M059J (cell line): Measurements from ENCODE around the gene GTPBP4. TPM values are rescaled to one million over a fixed set of nuclear protein-coding genes. Genes with fewer than 3 reads are reported as not detected.
"Not testable (repeated sequence)": the region's sequence is repeated elsewhere in the genome, so short reads cannot be mapped to it uniquely, and the experiment has no call there.

ENCODE experiments used
- DNase-seq: peaks from one replicate; pipeline ENCODE4 v3.0.0-alpha.2; 2012; ENCODE audit warnings: low read depth
- total RNA-seq: library from RNA; depleted of rRNA; stranded (reverse); fragments of >200 nt; shearing (Covaris generic); gene quantifications from 2 replicates; pipeline ENCODE4 v1.2.3, GENCODE V29; 2014

GTPBP4 gene
- total RNA-seq, 1 experiment from 2014 or later: 20.7 TPM

DNA sequence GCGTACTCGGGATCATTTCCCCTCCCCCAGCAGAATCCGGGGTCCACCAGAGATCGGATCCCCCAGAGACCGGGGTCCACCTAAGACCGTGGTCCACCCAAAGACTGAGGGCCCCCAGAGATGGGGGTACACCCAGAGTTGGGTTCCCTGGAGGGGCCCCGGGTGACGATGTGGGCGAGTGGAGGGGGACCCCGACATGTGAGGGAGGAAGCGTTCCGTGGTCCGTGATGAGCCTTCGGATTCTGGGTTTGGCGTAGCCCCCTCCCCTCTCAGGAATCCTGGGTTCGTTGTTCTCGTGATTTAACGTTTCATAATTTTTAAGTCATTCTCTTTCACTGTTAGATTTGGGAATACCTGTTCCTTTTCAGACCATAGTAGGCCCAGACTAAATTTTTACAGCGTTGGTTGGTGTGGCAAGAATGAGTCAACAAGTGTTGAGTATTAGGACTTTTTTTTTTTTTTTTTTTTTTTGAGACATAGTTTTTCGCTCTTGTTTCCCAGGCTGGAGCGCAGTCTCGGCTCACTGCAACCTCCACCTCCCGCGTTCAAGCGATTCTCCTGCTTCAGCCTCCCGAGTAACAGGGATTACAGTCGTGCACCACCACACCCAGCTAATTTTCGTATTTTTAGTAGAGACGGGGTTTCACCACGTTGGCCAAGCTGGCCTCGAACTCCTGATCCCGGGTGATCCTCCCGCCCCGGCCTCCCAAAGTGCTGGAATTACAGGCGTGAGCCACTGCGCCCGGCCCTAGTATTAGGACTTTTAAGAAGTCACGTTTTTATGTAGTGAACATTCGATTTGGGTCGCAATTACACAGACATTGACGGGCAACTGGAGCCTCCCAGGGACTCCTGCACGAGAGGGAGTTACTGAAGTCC lies 672 bp downstream of the GTPBP4 start:
- DNase-seq: peak; percentile 3

DNA sequence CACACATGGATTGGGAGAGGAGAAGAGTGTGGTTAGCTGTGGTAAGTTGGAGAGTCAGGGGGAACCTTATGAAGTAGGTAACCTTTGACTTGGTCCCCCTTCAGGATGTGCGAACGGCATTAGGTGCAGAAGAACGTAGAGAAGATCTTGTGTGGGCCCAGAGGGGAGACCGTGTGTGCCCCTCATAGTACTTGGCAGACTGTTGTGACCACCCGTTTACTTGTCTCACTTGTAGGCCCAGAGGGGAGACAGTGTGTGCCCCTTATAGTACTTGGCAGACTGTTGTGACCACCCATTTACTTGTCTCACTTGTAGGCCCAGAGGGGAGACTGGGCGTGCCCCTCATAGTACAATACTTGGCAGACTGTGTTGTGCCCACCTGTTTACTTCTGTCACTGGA lies 2.6 kb downstream of the GTPBP4 start:
- DNase-seq: no peak

DNA sequence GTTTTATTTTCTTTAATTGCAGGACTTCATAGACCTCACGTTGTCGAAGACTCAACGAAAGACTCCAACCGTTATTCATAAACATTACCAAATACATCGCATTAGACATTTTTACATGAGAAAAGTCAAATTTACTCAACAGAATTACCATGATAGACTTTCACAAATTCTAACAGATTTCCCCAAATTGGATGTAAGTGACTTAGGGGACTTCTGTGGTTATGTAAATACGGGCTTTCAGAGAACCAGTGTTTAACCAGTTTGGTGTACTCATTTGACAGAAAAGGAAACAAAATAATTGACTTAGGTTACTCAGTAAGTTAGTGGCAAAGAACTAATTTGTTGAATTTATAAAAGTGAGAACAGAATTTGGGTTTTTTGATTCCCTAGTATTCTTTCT lies 4.2 kb downstream of the GTPBP4 start:
- no peak for DNase-seq

DNA sequence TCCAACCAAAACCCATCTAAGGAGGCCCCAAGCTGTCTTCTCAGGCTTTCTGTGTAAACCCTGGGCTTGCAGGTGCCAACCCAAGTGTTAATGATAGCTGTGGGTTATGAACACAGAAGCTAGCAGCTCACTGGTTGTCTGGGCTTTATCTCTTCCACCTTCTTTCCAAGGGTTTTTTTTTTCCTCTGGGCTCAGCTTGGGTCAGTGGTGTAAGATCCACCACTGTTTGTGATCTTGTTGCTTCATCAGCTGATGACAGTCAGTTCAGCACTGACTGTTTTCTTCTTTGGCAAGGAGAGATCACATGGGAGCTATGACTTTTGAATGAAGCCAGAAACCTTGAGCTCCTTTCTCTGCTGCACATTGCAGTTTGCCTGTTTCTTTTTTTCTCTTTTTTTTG lies 4.6 kb downstream of the GTPBP4 start:
- DNase-seq: no peak

DNA sequence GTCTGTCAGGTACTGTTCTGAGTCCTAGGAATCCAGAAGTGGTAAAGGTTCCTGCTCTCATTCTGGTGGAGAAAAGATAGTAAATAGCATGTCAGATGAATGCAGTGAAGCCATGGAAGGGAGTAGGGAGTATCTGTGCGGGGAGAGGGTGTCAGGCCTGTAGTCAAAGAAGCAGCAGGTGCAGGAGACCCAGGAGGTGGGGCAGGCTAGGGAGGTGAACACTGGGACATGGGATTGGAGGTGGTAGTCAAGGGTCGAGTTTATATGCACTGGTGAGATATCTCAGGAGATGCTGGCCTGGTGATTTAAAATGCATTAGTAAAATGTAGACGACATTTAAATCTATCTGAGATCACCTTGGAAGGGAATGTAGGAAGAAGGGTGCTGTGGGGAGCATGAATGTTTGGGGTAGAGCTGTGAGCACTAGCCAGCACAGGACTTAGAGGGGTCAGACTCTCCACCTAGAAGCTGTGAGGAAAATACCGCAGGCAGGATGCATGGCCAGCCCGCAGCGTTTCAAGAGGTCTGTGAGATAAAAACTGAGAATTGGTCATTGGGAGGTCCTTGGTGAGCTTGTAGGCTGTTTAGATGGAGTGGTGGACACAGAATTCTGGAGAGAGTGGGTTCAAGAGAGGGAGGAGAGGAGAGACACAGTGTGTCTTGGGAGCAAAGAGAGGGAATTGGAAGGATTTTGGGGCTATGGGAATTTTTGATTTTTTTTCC lies 6.8 kb downstream of the GTPBP4 start:
- DNase-seq: no peak

DNA sequence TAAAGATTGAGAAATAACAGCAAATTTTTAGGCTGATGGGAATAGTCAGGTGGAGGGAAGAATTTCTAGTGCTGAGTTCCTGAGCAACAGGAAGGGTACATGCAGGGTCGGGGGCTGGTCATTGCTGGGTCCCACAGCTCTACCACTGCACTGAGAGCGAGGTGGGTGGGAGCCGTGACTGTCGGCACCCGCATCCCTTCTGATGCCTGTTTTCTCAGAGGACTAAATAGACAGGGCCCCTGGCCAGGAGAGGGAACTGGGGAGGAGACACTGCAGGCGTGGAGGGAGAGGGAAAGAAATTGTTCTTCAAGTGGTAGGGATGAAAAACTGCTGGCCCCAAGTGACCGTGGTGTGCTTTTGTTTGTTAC lies 7.3 kb downstream of the GTPBP4 start:
- no peak for DNase-seq

DNA sequence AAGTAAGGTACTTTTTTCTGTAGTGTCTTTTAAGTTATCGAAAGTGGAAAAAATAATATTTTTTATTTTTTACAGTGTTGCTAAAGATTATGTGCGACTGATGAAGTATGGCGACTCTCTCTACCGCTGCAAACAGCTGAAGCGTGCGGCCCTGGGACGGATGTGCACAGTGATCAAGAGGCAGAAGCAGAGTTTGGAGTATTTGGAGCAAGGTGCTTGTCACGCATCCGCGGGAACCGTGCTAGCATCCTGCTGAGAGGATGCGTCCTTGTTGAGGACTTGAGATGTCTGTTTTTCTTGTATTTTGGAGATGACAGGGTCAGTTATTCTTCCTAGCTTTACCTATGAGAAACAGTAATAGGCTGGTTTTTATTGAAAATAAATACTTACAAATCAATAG lies 7.8 kb downstream of the GTPBP4 start:
- DNase-seq: no peak

DNA sequence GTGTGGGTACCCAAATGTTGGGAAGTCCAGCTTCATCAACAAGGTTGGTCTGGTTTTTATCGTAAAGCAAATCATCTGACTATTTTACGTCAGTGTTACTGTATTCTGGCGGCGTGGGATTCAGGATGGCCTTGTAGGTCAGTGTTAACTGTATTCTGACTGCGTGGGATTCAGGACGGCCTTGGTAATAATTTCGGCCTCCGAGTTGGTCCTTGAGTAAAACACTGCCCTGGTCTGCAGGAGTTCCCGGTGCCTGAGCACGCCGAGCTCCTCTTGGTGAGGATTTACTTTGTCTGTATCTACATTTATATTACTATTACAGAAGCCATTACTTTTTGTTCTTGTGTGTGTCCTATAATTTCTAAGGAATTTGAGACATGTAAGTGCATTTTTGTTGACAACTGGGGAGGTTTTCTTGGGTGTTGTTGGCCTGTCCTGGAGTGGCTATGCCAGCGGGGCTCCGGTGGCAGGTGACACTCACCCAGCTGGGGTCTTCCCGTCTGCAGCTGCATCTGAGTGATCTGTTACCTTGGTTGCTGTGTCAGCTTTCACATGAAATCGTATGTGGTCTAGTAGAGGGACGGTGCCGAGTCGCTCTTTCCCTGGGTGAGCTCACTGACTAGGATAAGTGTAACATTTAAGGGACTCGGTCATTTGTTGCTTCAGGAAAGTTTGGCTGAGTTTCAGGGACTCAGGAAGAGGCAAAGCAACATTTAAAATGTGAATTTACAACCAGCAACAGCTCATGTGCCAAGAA lies 9.2 kb downstream of the GTPBP4 start:
- DNase-seq: no peak

DNA sequence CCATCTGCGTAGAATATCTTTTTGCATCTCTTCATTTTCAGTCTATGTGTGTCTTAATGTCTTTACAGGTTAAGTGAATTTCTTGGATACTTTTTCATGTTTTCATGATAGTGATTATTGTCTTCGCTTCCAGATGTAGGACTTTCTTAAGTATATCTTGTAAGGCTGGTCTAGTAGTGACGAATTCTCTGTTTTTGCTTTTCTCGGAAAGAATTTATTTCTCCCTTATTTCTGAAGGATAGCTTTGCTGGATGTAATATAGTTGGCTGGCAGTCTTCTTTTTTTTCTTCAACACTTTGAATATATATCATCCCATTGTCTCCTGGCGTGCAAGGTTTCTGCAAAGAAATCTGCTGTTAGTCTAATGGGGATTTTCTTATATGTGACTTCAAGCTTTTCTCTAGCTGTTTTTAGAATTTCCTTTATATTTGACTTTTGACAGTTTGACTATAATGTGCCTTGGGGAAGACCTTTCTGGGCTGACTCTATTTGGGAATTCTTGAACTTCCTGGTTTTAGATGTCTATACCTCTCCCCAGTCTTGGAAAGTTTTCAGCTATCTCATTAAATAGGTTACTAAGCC lies 14.3 kb downstream of the GTPBP4 start:
- DNase-seq: no peak

DNA sequence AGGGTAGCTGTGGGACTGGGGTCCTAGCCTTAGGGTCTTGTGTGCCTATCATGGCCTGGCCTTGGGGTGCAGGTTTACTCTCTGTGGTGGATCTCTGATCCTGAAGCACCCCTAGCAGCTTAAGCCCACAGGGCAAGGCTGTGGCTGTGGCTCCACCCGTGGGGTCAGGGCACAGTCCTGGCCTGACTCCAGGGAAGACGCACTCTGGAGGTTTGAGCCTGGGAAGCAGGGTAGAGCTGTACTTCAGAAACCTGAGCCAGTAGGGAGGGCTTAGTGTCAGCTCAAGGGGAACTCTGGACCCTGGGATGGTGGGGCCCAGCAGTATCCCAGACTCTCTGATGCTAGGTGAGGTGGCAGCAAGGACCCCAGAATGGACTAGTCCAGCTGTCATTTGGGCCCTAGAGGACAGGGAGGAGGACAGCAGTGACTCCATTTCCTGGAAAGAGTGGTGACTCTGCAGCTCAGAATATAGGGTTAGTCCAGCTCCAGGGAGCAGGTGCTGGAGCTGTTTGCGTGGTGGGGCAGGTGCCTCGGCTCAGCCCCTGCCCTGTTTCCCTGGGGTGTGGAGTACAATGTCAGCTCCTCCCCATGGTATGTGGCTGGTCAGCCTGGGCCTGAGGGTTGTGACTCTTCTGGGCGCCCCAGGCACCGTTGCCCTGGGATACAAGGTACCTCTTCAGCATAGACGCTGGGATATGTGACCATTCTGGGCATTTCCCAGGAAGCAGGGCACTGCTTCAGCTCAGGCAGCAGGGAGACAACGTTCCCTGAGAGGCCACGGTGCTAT lies 15.8 kb downstream of the GTPBP4 start:
- DNase-seq: no peak

DNA sequence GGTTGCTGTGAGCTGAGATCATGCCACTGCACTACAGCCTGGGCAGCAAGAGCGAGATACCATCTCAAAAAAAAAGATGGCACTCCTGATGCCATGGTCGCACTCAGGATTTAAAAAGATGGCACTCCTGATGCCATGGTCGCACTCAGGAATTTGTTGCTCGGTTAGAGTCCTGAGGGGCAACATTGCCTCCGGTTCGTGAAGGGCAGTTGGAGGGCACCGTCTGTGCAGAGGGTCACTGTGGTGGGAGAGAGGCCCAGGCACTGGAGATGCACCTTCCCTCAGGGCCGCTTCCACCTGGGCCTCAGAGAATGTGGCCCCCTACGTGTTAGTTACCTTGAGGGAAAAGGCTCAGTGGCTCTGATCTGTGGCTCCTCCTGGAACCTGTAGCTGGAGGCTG lies 18.3 kb downstream of the GTPBP4 start:
- DNase-seq: no peak

DNA sequence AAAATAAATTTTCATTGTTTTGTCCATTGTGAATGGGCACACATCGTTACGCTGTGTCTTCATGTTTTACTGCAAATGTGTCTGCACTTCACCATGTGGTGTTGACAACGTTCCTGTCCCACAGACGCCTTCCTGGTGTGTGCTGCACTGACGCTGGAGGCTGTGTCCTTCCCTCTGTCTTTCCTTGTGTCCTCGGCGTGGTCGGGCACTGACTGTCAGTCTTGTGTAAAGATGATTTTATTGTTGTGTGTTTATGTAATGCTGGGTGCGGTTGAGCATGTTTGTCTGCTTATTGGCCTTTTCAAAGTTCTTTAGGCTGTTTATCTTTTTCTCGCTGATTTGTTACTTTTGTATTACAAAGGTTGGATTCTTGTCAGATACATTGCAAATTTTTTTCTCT lies 19.3 kb downstream of the GTPBP4 start:
- DNase-seq: no peak

DNA sequence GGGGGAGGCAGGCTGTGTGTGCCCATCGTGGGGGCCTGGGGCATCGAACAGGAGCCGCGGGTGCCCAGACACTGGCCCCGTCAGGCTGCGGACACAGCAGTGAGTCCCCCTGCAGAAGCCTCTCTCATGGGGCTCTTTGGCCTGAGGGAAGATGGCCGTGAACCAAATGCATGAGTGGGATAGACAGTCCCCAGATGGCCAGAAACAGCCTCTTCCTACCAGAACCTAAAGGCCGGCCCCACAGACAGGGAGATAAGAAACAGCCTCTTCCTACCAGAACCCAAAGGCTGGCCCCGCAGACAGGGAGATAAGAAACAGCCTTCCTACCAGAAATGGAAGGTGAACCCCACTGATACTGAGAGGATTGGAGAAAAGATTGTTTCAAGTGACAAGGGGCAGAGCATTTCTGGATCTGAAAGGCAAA lies 20.8 kb downstream of the GTPBP4 start:
- no peak for DNase-seq

DNA sequence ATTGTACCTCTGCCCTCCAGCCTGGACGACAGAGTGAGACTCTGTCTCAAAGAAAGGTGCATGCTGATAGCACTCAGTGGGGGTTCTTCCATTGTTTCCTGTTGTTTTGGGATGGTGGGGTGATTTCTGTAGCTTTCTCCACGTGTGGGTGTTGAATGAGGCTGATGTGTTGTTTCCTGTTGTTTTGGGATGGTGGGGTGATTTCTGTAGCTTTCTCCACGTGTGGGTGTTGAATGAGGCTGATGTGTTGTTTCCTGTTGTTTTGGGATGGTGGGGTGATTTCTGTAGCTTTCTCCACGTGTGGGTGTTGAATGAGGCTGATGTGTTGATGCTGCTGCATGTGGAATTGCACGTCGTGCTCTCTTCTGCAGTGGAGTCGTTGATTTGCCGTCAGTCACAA lies 21.7 kb downstream of the GTPBP4 start:
- DNase-seq: not testable (repeated sequence)

DNA sequence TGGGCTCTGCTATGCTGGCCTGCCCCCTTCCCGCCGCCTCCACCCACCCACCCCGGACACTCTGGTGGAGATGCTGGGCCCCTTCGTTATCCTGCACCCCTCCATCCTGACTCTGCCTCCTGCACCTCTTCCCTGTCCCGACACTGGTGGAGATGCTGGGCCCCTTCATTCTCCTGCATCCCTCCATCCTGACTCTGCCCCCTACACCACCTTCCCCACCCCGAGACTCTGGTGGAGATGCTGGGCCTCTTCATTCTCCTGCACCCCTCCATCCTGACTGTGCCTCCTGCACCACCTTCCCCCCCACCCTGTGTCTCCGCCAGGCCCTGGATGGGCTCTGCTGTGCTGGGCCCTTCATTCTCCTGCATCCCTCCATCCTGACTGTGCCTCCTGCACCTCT lies 22.5 kb downstream of the GTPBP4 start:
- DNase-seq: no peak

DNA sequence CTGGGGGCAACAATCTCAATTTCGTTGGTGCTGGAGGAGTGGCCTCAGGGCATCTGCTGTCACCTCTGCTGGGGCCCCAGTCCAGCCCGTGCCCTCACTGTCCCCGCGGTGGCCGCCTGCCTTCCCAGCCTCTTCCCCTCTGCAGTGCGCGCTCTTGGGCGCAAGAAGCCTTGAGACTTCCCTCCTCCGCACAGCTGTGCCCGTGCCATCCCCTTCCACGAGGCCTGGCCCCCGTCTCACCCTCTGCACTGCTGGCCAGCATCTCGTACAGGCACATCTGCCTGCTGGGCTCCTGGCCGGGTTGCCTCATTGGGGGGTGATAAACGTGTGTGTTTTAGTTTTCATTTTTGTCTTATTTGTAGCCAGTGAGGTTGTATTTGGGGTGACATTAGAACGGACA lies 23.5 kb downstream of the GTPBP4 start:
- no peak for DNase-seq

DNA sequence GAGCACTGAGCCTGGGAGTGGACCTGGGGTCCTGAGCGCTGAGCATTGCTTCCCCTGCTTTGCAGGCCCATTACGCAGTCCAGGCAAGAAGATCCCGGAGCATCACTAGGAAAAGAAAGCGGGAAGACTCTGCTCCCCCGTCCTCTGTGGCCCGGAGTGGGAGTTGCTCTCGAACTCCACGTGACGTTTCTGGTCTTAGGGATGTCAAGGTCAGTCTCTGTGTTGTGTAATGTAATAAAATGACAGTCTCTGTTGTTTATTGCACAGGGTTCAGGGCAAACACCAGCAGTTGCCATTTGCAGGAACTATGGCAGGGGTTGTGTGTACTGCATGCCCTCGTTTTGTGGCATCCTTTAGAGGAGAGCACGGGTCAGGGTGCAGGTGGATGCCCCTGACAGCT lies 27.5 kb downstream of the GTPBP4 start:
- DNase-seq: no peak

DNA sequence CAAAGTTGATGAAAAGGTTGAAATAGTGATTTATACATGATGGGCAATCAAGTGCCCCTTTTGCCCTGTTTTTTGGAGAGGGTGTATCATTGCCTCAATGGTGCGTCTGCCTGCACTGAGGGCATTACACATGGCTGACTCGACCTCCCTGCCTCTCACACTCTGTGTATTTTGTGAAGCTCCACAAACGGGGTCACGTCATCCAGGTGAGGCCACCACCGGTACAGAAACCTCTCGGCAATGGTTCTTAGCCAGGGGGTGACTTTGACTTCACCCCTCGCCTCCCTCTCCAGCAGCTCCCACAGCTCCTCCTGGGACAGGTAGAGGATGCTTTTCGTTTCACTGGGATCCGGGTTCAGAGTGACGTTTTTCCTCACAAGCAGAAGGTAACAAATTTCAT lies 31.1 kb downstream of the GTPBP4 start:
- DNase-seq: no peak

DNA sequence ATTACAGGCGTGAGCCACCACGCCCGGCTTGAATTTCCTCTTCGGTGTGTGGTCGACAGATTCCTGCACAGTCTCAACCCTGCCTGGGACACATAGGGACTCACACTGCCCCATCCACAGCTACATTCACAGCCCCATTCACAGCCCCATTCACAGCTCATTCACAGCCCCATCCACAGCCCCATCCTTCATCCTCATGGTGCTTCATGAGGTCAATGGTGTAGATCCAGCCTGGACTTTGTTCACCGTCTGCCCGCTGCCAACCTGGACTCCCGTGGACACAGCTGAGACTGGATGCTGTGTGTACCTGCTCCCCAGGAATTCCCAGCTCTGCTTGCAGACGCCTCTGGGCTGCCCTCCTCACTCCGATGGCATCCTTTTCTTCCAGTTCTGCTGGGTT lies 32.2 kb downstream of the GTPBP4 start:
- DNase-seq: no peak

DNA sequence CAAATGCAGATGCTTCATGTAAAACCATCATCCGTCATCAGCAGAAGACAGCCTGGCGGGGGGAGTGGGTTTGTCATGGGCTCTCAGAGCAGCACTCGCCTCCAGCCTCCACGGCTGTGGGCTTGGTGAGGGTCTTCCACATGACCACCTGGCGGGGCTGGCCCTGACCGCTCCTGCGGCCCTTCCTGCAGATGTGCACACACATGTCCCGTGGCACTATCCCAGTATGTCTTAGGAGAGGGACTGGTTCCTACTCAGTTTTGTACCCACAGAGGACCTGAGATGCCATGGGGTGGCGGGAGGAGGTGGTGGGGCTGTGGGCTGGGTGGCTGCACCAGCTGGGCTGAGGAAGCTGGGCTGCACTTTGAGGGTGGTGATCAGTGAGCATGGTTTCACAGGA lies 32.7 kb downstream of the GTPBP4 start:
- no peak for DNase-seq

DNA sequence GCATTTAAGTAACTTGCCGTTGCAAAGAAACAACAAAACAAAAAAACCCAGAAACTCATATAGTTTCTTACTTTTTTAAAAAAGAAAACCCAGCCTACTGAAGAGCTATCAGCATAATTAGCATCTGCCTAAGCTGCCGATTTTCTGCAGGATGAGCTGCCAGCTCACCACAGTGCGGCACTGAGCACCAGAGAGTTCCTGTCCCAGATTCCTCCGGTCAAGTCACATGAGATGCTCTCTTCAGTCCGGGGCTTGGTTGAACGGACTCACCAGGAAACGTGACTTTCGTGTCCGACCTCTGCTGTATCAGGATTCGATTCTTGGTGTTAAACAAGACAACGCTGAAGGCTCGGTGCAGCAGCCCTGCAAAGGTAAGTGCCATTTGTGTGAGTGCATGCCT lies 34.2 kb downstream of the GTPBP4 start:
- no peak for DNase-seq
